ENCODE measurements around the gene RELA.

The RELA gene

GRCh38 chr11:65610404-65610803 lies 52.3 kb downstream of the RELA start:
- no peak for TF ChIP-seq ZFX (IDR thresholded peaks at IDR 0.05)
- no peak for TF ChIP-seq CTCF (conservative IDR thresholded peaks at IDR 0.05)
- no peak overlapping the region for H3K27ac ChIP-seq

- TF ChIP-seq ZFX (IDR thresholded peaks at IDR 0.05) (no peak), CTCF (conservative IDR thresholded peaks at IDR 0.05) (no peak)
- no peak overlapping the region for H3K27ac ChIP-seq
These were observed 53.1 kb downstream of the RELA start for GRCh38 chr11:65609665-65610064.

GRCh38 chr11:65609229-65609628 lies 53.5 kb downstream of the RELA start:
- TF ChIP-seq ZFX (IDR thresholded peaks at IDR 0.05): no peak
- TF ChIP-seq CTCF (conservative IDR thresholded peaks at IDR 0.05): no peak
- H3K27ac ChIP-seq: no peak overlapping the region

- TF ChIP-seq CTCF (conservative IDR thresholded peaks at IDR 0.05): no peak
- TF ChIP-seq ZFX (IDR thresholded peaks at IDR 0.05): no peak
- H3K27ac ChIP-seq: no peak overlapping the region
These were observed 54.9 kb downstream of the RELA start for GRCh38 chr11:65607614-65608426.

GRCh38 chr11:65606876-65607613 lies 55.7 kb downstream of the RELA start:
- no peak overlapping the region for H3K27ac ChIP-seq
- no peak for TF ChIP-seq CTCF (conservative IDR thresholded peaks at IDR 0.05)
- no peak for TF ChIP-seq ZFX (IDR thresholded peaks at IDR 0.05)

GRCh38 chr11:65604258-65604657 lies 58.5 kb downstream of the RELA start:
- TF ChIP-seq ZFX (IDR thresholded peaks at IDR 0.05) (no peak), CTCF (conservative IDR thresholded peaks at IDR 0.05) (no peak)
- H3K27ac ChIP-seq: no peak overlapping the region

Data from C4-2B (cell line).